IPS DF 4.7 (cell line): ENCODE data around the gene PRKAG2.
"Not testable (repeated sequence)": the region's sequence is repeated elsewhere in the genome, so short reads cannot be mapped to it uniquely, and the experiment has no call there.

ENCODE experiments used
- DNase-seq: peaks from one replicate; pipeline ENCODE4 v3.0.0-alpha.2; 2013; ENCODE audit warnings: low spot score; ENCODE audit errors: extremely low read depth

Gene PRKAG2

DNA sequence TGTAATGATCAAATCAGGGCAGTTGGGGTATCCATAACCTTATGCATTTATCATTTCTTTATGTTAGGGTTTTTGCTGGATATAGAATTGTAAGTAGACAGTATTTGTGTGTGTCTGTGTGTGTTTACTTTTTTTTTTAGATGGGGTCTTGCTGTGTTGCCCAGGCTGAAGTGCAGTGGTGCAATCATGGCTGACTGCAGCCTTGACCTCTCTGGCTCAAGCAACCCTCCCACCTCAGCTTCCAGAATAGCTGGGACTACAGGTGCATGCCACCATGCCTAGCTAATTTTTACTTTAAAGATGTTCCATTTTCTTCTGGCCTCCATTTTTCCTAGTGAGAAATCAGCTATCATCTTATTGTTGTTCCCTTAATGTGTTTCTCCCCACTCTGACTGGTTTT lies 347.1 kb downstream of the PRKAG2 start:
- no peak for DNase-seq

DNA sequence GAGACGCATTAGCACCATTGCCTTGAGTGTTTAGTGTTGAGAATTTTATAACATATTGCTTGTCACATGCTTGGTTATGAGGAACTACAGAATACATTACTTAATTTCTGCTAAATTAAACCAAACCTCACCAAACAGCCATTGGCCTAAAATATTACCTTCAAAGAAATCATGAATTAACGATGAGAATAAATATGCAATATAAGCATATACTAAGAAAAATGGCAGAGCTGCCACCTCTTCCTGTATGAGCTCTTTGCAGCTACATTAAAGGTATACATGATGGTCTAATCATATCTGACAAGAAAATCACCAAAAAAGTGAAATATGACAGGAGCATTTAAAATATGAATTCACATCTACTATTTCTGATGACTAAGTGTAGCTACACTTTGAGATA lies 352.1 kb downstream of the PRKAG2 start:
- DNase-seq: no peak

DNA sequence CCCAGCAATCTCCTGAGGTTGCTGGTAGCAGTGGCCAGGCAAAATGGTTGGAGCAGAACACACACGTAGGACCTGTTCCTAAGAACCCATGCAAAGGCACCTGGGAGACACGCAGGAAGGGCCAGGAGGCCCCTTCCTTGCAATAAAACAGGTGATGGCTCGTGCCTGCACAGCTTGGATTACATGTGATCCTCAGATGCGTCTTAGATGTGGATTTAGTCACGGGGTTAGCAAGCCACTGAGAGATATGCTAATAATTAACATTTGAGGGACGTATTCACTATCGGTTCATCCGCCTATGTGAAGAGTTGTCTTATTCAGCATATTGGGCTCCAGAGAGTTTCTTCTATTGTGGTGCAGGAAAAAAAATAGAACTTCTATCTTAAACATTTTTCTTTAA lies 352.6 kb downstream of the PRKAG2 start:
- DNase-seq: no peak

DNA sequence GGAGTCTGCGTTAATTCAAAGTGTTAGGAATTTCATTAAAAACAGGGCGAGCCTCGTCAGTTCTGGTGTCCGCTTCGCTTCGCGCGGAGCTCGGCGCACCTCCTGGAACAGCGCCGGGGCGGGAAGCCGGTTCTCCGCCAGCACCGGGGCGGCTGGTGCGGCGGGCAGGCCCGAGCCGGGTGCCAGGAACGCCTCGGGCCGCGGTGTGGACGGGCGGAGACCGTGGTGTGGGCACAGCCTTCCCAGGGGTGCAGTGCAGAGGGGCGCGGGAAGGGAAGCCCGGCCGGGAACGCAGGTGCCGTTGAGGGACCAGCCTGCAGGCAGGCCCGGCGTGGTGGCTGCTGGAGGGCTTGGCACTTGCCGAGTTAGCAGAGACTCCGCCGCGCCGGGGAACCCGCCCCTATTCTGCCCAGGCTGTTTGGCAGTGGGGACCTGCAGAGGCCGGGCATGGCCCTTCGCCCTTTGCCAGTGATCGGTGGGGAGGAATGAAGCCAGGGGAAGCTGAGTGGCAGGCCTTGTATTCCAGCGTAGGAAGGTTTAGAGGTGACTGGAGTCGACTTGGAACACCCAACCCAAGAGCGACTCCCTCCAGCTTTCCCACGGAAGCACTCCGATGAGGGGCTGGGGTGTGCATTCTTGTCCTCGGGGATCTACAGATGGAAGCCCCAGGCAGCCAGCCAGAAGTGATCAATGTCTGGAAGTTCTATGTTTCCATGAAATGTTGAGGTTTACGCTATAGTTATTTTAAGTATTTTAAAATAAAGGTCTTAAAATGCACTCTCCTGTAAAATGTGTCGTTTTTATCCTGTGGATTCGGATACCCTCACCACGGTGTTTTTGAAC lies 356.3 kb downstream of the PRKAG2 start:
- no peak for DNase-seq

DNA sequence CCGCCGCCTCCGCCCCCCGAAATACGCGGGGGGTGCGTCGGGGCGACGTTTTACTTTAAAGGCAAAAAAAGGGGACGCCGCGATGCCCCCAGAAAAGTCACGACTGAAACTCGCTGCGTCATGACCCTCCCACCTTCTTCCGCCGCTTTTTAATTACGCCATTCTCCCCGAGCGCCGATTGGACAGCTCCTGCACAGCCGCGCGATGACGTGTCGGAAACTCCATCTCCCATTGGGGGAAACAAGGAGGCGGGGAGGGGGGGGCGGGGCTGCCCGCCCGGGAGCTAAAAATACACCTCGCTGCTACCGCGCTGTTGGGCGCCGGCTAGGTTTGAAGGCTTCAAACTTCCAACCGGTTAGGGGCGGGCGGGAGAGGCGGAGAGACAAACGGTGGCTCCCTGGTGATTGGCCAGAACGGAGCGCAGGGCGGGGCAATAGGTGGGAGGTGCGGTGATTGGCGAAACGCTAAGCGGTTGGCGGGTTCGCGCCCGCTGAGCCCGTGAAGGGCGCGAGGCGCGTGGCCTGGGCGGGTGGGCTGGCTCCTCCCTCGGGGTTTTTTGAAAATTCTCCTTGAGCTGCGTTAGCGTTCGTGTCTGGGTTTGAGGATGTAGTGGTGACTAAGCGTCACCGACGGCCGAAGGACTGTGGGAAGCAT lies 357.0 kb downstream of the PRKAG2 start, which contains the start of gene RHEB:
TSS of gene RHEB (minus strand) at position 131 of the 654 bp plus-strand sequence. CDS start 384 bp downstream, outside the sequence.
- peak; percentile 89 for DNase-seq

DNA sequence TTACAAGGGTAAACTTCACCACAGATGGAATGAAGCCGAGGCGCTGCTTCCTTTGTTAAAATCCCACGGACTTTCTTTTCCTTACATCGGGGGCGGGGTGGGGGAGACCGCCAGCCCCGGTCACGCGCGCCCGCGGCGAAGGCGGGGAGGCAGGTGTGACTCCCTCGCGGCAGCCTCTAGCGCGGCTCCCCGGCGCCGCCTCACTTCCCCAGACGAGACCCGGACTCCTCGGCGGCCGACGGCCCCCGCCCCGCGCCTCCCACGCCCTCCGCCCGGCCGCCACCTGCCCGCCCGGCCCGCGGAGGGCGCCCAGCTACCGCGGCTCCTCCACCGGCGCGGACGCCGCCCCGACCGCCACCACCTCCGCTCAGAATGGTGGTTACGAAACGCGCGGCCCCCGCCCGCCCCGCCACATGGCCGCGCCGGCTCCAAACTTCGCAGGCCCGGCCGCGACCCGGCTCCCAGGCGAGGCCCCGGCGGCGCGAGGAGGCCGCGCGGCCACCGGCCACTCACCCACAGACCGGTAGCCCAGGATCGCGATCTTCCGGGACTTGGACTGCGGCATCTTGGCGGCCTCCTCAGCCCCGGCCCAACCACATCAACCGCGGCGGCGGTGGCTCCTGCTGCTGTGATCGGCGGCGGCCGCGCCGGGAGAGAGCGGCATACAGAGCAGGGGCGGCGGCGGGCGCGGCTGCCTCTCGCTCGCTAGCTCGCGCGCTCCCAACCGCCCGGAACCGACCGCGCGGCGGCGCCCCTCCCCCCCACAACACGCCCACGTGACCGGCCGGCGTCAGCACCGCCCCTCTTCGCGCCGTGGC lies 357.8 kb downstream of the PRKAG2 start:
- not testable (repeated sequence) for DNase-seq

DNA sequence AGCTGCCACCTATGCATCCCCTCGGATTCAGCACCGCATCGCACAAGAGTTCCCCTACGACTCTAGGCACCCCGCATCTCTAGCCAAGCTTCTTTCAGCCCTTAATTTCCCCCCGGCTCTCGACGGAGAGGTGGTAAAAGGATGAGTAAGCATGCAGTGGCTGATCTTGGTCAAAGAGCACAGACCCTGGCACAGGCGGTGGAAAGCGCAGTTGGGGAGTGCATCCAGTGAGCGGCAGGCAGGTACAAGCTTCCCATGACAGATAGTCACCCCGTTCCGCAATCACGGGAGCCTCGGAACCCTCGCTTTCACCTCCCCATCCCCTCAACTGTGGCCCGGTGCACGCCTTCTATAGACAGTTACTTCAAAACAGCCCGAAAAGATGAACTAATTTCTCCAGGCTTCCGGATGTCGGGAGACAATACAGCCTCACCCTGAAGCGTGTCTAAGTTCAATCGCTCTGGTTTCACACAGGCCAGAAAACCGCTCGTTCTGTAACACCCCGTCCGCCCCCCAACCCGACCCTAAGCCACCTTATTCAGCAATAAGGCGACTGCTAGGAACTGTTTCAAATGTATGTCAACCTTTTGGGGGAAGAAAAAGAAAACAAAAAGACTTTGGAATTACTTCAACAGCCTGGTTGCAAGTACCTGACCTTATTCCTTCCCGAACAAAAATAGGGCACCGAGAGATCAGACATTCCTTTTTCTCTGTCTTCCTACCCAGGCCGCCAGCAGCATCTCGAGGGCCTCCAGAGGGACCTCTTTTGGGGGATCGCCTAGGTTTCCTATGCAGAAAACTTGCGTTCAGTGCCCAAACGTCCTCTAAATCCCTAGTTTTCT lies 358.6 kb downstream of the PRKAG2 start:
- no peak for DNase-seq

DNA sequence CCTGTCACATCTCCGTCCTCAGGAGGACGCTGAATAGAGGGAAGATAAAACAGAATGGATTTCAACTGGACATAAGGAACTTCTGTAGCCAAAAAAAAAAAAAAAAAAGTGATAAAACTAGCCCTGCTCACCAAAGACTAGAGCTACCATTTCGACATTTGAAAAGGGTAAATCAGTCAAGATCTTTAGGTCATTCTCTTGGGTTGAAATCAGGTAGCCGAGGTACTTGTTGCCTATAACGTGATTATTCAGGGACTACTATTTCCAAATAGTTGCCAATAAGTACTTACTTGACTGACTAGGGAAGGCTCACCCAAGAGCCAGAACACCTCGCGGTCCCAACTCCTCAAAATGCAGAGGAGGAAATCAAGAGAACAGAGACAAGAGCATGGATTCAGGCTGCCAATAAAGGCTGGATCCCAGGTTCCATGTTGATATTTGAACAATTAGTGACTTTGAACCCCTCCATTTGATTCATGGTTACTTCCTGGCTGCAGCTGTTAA lies 359.3 kb downstream of the PRKAG2 start:
- DNase-seq: no peak

DNA sequence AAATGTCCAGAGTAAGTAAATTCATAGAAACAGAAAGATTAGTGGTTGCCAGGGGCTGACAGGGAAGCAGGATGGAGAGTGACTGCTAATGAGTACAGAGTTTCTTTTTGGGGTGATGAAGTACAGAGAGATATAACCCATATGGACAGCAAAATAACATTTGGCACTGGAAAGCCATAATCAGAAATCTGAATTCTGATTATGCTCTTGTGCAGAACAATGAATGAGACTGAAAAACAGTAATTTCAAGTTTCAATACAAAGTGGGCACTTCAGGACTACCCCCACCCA lies 361.7 kb downstream of the PRKAG2 start:
- no peak for DNase-seq

DNA sequence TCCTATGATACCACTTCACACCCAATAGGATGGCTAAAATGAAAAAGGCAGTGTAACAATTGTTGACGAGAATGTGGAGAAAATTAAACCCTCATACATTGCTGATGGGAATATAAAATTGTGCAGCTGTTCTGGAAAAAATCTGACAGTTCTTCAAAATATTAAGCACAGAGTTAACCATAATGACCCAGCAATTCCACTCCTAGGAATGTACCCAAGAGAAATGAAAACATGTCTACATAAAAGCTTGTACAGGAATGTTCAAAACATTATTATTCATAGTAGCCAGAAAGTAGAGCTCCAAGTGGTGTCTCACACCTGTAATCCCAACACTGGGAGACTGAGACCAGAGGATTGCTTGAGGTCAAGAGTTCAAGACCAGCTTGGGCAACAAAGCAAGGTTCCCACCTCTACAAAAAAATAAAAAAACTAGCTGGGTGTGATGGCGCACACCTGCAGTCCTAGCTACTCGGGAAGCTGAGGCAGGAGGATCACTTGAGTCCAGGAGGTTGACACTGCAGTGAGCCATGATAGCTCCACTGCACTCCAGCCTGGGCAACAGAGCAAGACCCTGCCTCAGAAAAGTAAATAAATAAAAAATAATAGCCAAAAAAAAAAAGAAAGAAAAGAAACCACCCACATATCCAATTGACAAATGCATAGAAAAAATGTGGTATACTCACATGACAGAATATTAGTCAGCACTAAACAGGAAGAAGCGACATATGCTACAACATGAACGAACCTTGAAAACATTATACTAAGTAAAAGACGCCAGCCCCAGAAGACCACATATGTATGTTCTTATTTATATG lies 362.2 kb downstream of the PRKAG2 start:
- no peak for DNase-seq

DNA sequence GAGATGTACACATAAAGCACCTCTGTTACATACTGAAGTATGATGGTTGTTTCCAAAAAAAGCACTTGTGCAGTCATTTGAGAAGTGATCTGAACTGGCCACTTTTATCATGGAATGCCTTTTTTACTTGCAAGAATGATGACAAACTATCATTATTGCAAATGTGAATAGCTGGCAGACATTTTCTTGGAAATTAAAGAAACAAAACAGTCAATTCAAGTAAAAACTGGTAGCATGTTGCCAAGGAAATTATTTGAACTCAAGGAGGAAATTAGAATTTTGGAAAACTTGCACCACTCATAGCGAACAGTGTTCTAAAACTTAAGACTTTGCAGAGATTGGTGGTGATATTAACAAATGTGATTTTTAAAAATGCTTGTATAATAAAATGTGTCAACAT lies 363.8 kb downstream of the PRKAG2 start:
- DNase-seq: no peak

DNA sequence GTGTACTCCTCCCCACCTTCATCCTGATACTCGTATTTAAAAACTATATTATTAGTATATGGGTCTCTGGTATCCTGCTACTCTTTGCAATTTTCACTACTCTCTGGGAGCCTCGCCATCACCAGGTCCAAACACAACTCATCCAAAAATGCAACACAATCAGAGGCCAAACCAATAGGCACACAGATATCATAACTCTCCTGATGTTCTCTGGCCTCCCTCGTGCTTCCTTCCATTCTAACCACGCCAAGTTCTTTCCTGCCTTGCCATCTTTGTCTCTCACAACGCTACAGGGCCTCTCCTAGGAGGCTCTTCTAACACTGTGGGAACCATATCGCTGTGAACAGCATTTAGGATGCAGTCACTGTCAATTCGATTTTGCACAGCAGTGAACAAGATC lies 364.6 kb downstream of the PRKAG2 start:
- DNase-seq: no peak

DNA sequence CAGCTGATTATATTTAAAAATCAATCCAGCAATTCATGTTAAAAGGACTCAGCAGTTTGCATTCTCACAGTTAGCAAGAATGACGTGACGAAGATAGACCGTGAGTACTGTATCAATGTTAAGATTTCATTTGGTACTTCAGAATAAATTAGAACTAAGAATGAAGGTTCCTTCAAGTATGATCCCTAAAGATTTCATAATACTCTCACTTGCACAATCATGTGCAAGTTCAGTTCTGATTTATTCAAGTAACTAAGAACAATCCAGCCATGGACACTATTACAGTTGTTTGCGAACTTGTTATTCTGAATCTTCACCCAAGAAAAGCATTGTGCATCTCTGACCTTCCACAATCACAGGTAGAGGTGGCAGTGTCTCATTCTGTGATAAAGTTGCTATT lies 365.0 kb downstream of the PRKAG2 start:
- no peak for DNase-seq

DNA sequence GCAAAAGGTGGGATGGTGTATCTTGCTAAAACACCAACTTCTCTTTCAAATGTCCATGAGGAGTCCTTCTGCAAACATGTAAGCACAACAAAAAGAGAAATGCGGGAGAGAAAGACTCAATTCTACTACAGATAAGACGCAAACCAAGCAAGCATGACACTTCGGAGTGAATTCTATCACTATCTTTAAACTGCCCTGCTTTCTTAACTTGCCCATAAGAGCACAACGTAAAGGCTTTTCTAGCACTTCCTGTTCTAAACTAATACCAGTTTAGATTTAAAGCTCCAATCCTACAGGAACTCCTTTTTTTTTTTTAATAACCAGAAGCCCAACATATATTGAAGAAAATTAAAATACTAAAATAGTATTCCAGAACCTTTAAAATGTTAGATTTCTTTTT lies 365.6 kb downstream of the PRKAG2 start:
- no peak for DNase-seq

DNA sequence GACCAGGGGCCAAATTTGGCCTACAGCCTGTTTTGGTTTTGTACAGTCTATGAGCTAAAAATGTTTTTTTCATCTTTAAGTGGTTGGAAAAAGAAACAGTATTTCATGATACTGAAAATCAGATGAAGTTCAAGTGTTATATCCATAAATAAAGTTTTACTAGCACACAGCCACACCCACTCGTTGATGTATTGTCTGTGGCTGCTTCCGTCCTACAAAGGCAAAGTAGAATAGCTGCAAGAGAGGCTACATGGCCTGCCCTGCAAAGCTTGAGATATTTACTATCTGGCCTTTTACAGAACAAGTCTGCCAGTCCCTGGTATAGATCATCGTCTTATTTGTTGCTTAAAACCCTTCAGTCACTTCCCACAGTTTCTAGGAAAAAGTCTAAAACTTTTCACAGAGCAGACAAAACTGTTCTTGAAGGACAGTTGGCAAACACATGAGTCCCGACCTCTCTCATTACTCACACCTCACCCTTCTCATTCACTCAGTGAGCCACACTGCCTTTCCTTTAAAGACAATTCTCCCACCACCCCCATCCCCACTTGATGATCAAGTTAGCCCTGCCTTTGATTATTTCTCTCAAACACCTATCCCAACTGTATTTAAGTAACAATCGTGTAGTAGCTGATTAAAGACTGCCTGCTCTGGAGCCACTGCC lies 367.1 kb downstream of the PRKAG2 start:
- DNase-seq: no peak

DNA sequence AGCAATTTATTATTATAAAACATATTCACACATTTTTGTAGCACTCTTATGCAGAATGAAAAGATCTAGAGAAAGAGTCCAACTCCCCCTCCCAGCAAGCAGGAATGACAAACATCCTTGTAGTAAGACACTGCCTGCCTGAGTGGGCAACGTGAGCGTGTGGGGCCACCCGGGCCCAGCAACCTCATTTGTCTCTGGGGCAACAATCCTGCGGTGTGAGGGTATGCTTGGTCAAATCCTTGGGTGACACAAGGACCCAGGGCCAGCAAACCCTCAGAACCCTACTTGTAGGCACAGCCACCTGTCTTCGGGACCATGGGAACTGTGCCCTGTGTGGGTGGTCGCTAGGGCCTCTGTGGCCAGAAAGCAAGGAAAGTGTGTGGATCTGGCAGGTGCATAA lies 367.9 kb downstream of the PRKAG2 start:
- no peak for DNase-seq

DNA sequence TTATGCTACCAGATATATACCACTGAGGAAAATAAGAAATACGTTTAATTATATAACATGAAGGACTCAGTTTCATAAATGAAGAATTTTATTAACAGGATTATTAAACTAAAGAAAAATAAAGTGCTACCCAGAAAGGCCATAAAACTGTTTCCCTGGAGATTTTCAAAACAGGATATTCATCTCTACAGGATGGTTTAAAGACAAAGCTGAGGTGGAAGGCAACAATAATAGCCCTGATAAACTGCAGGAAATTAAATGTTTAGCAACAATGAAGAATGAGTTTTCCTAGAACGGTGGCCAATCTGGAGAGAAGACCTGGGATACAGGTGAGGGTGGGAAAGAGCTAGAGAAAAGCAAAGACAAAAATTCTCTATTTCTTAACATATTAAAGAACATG lies 369.1 kb downstream of the PRKAG2 start:
- no peak for DNase-seq

DNA sequence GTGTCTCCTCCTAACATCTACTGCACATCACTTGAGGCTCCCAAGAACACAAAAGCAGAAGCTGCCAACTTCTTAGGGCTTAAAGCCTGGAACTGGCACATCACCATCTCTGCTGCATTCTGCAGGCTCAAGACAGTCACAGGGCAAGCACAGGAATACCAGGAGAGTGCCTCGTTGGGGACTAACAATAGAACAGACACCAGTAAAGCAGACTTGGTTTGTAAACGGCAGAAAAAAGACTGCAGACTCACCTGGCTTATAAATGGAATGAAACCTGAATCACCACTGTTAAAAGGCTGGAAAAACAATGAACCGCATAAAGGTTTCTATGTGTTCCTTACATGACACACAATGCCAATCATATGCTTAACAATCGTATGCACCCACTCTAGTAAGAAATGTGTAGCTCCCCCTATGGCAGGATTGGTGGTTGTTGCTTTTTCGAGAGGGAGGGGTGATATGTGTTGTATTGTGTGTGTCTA lies 370.0 kb downstream of the PRKAG2 start:
- no peak for DNase-seq
